Measurements from ENCODE around the gene ACSS1.

Gene ACSS1

GRCh38 chr20:24984961-24985640 is 72.8 kb downstream of the ACSS1 start:
- FAIRE-seq (no peak), DNase-seq (ENCODE audit: insufficient read length, low spot score) (no peak)
- TF ChIP-seq CTCF (IDR thresholded peaks at IDR 0.05; ENCODE audit: insufficient read depth, missing control alignments), result no peak

GRCh38 chr20:24983896-24984295 is 74.0 kb downstream of the ACSS1 start:
- no peak for FAIRE-seq
- no peak for TF ChIP-seq CTCF (IDR thresholded peaks at IDR 0.05; ENCODE audit: insufficient read depth, missing control alignments)
- no peak for DNase-seq (ENCODE audit: insufficient read length, low spot score)

GRCh38 chr20:24981790-24982189 is 76.1 kb downstream of the ACSS1 start:
- DNase-seq (ENCODE audit: insufficient read length, low spot score) (no peak), FAIRE-seq (no peak)
- TF ChIP-seq CTCF (IDR thresholded peaks at IDR 0.05; ENCODE audit: insufficient read depth, missing control alignments), result no peak

- FAIRE-seq (no peak), DNase-seq (ENCODE audit: insufficient read length, low spot score) (no peak)
- TF ChIP-seq CTCF (IDR thresholded peaks at IDR 0.05; ENCODE audit: insufficient read depth, missing control alignments), result no peak
These were observed 76.7 kb downstream of the ACSS1 start for GRCh38 chr20:24981282-24981681.

GRCh38 chr20:24980291-24981053 is 77.5 kb downstream of the ACSS1 start:
- no peak for FAIRE-seq
- TF ChIP-seq CTCF (IDR thresholded peaks at IDR 0.05; ENCODE audit: insufficient read depth, missing control alignments), result no peak
- no peak for DNase-seq (ENCODE audit: insufficient read length, low spot score)

- FAIRE-seq, result no peak
- no peak for DNase-seq (ENCODE audit: insufficient read length, low spot score)
- TF ChIP-seq CTCF (IDR thresholded peaks at IDR 0.05; ENCODE audit: insufficient read depth, missing control alignments), result no peak
These were observed 78.6 kb downstream of the ACSS1 start for GRCh38 chr20:24979036-24979960.

Measured in D721Med (cell line).